ENCODE results near the gene WDFY3.

The WDFY3 gene

GRCh38 chr4:84803720-84804119 lies 162.8 kb downstream of the WDFY3 start:
- DNase-seq (ENCODE audit: low read depth in 3 of 3, low spot score in 1 of 3), result no peak

GRCh38 chr4:84803116-84803515 lies 163.4 kb downstream of the WDFY3 start:
- no peak for DNase-seq (ENCODE audit: low read depth in 3 of 3, low spot score in 1 of 3)

GRCh38 chr4:84800256-84800655 lies 166.2 kb downstream of the WDFY3 start:
- no peak for DNase-seq (ENCODE audit: low read depth in 3 of 3, low spot score in 1 of 3)

GRCh38 chr4:84799318-84799717 lies 167.2 kb downstream of the WDFY3 start:
- DNase-seq (ENCODE audit: low read depth in 3 of 3, low spot score in 1 of 3), result no peak

DNA sequence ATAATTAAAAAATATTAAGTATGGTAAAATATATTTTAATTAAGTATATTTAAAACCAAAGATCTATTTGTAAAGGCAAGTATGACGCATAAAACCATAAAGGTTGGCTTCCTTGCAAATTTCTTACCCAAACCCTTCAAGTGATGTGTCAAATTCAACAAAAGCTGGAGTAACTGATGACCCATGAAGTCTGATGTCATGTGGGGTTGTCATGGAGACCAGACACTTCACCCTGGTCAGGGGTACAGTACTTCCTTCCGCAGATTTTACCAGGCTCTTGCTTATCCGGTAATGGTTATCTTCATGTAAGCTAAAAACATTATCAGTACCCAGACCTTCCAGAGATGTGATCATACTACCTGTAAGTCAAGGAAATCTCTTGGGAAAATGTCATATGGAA lies 170.1 kb downstream of the WDFY3 start:
- no peak for DNase-seq (ENCODE audit: low read depth in 3 of 3, low spot score in 1 of 3)

- DNase-seq (ENCODE audit: low read depth in 3 of 3, low spot score in 1 of 3), result no peak
Observed at GRCh38 chr4:84792366-84793301, 173.9 kb downstream of the WDFY3 start.

DNA sequence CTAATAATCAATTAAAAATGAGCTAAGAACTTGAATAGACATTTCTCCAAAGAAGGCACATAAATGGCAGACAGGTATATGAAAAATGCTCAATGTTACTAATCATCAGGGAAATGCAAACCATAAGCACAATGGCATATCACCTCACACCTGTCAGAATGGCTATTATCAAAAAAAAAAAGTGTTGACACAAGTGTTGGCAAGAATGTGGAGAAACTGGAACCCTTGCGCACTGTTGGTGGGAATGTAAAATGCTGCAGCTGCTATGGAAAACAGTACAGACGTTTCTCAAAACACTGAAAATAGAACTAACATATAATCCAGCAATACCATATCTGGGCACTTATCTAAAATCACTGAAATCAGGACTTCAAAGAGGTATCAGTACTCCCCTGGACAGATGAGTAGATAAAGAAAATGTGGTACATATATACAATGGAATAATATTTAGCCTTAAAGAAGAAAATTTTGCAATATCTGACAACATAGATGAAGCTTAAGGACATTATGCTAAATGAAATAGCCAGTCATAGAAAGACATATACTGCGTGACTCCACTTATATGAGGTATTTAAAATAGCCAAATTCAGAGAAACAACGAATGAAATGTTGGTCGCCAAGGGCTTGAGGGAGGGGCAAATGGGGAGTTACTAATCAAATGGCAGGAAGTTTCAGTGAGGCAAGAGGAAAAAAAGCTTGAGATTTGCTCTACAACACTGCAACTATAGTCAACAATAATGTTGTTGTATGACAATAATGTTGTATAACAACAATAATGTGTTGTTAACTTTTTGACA lies 175.5 kb downstream of the WDFY3 start:
- DNase-seq (ENCODE audit: low read depth in 3 of 3, low spot score in 1 of 3), result no peak

GRCh38 chr4:84786478-84786877 lies 180.0 kb downstream of the WDFY3 start:
- DNase-seq (ENCODE audit: low read depth in 3 of 3, low spot score in 1 of 3), result no peak

DNA sequence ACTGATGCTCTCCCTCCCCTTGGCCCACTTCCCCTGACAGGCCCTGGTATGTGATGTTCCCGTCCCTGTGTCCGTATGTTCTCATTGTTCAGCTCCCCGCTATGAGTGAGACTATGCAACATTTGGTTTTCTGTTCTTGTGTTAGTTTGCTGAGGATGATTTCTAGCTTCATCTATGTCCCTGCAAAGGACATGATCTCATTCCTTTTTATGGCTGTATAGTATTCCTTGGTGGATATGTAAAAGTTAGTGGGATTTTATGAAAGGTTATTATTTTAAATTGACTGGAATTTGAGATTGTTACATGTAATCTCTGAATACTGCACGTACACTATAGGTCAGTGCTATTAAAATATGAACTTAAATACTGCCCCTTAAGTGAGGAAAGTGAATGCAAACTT lies 184.0 kb downstream of the WDFY3 start:
- no peak for DNase-seq (ENCODE audit: low read depth in 3 of 3, low spot score in 1 of 3)

DNA sequence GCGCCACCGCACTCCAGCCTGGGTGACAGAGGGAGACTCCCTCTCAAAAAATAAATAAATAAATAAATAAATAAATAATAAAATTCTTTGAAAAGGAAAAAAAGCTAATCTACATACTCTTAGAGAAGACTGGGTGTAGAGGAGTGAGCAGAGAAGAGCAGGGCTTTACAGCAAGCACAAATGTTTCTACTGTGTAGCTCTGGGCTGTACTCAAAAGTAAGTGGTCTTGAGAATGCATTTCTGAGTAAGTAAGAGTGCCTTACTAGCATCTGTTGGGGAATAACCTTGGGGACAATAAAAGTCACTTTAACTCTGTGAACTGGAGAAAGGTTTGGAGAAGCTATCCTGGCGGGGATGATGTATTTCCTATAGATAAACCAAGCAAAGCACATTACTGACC lies 185.8 kb downstream of the WDFY3 start:
- DNase-seq (ENCODE audit: low read depth in 3 of 3, low spot score in 1 of 3), result no peak

DNA sequence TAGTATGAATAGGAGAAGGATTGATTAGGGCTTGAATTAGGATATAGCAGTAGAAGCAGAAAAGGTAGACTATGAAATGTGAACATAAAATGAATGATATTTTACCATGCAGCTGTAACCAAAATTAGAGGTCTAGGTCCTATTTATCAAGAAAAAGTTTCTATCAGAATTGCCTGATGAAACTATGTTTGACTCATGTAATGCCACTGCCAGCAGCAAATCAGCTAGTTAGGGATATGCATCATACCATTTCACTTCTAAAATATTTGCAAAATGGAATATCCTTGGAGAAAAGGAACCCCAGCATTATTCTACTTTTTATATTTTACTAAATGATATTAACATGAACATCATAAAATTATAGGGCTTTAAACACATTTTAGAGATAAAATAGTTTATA lies 188.4 kb downstream of the WDFY3 start:
- DNase-seq (ENCODE audit: low read depth in 3 of 3, low spot score in 1 of 3), result no peak

DNA sequence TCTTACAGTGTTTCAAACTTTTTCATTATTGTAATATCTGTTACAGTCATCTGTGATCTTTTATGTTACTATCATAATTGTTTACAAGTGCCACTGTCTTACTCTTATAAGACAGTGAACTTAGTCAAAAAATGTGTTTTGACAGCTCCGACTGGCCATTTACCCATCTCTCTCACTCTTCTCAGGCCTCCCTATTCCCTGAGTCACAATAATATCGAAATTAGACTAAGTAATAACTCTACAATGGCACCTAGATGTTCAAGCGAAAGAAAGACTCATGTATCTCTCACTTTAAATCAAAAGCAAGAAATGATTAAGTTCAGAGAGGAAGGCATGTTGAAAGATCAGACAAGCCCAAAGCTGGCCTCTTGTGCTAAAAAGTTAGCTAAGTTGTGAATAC lies 199.3 kb downstream of the WDFY3 start:
- DNase-seq (ENCODE audit: low read depth in 3 of 3, low spot score in 1 of 3), result no peak

GRCh38 chr4:84753321-84753972 lies 213.0 kb downstream of the WDFY3 start:
- DNase-seq (ENCODE audit: low read depth in 3 of 3, low spot score in 1 of 3), result no peak

DNA sequence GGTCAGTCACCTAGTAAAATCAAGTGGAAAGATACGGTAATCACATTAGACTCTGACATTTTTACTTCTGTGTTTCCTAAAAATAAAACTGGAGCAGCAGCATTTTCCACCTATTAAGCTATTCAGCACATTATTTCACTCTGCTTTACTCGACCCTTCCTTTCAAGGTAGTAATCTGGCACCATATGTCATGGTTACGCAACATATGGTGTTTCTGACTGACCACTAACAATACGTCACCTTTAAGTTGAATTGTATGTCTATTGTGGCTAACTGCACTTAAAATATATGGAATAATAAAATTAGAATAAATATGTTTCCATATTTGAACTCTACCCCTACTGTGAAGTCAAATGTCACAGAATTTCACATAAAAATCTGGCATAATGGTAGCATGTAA lies 214.8 kb downstream of the WDFY3 start:
- no peak for DNase-seq (ENCODE audit: low read depth in 3 of 3, low spot score in 1 of 3)

DNA sequence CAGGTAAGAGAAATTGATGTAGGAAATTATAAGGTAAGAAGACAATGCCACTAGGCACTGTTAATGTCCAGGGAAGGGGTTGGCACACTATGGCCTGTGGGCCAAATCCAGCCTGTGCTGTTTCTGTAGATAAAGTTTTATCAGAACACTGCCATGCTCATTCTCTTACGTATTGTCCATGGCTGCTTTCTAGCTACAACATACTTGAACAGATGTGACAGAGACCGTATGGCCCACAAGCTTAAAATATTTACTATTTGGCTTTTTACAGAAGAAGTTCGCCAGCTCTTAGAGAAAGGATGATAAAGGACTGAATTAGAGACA lies 215.6 kb downstream of the WDFY3 start:
- no peak for DNase-seq (ENCODE audit: low read depth in 3 of 3, low spot score in 1 of 3)

DNA sequence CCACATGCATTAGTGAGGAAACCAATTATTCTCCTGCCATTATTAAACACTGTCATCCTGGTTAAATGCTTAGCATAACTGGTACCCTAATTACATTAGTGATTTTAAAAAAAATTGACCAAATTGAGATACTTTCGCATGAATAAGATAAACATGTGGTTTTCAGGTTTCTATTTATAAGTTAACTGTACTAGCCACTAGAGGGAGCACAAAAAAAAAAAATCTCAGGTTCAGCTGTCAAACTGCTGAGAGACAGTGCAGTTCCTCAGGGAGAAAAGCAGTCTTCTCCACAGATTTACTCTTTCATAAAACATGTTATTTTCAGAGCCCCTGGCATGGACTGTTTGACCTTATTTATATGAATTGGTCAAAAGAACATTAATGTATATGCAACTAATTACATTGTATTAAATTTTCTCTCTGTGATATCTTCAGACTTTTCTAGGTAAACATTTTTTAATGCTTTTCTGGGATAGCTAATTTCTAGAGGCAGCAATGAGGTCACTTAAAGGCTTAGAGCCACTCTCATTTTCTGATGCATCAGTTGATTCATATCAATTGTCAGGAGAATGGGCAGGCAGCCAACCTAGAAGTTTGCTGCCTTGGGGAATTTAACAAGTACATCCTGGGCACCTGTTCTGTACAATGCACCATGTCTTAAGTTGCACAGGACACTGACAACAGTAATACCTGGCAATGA lies 216.1 kb downstream of the WDFY3 start:
- DNase-seq (ENCODE audit: low read depth in 3 of 3, low spot score in 1 of 3), result no peak

- no peak for DNase-seq (ENCODE audit: low read depth in 3 of 3, low spot score in 1 of 3)
Observed at GRCh38 chr4:84740057-84740456, 226.4 kb downstream of the WDFY3 start.

DNA sequence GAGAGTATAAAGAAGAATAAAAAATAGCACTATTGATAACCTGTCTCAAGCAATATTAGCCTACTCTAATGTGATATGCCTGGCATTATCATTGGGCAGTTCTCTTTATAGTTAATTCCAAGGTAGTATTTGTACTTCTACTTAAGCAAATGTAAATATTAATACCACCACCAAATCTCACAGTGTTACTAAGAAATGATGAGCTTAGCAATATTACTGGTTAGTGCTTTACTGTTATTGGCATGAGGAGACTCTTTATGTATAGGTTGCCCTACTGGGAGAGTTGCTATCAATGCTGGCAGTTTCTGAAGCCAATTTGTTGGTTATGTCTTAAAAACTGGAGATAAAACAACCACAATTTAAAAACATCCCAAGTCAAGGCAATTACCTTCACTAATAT lies 227.9 kb downstream of the WDFY3 start:
- DNase-seq (ENCODE audit: low read depth in 3 of 3, low spot score in 1 of 3), result no peak

GRCh38 chr4:84737656-84738055 lies 228.8 kb downstream of the WDFY3 start:
- no peak for DNase-seq (ENCODE audit: low read depth in 3 of 3, low spot score in 1 of 3)

- DNase-seq (ENCODE audit: low read depth in 3 of 3, low spot score in 1 of 3), result no peak
Observed at GRCh38 chr4:84734037-84734436, 232.5 kb downstream of the WDFY3 start.

DNA sequence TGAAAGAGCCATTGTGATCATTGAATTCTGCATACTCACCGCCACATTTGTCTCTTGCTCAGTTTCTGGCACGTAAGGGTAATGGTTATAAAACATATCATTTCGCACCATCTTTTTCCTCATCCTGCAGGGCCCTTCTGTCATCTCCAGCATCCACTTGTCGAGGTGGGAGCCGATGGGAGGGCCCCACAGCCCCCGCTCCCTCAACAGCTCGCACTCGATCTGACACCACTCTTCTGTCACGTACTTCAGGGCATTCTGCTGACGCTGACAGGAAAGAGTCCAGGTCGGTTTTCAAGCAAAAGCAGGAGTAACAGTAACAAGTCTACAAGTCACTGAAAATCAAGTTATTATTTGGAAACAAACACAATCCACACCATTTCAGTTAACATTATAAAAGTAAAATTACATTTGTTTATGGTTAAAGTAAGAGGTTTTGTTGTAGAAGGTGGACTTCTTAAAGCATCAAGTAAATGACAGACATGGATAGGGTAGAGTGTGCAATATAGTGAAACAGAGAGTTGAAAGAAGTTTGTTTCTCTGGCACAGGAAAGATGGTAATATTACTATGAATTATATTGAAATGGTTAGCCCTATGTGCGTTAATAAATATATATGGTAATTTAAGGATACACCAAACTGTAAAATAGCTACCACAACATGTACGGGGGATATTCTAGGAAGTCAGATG lies 233.0 kb downstream of the WDFY3 start:
- no peak for DNase-seq (ENCODE audit: low read depth in 3 of 3, low spot score in 1 of 3)

All from stimulated activated CD4-positive, alpha-beta T cell treated with anti-CD3 and anti-CD28 coated beads, TNF-alpha, amount 100 ng/mL, for 1 hour (primary cell).